Sigmoid colon (tissue), 7 donors: Measurements from ENCODE around the gene DND1. TPM values are rescaled to one million over a fixed set of nuclear protein-coding genes. Genes with fewer than 3 reads are reported as not detected.
"Not testable (repeated sequence)": the region's sequence is repeated elsewhere in the genome, so short reads cannot be mapped to it uniquely, and the experiment has no call there.

Experiments used
- DNase-seq: peaks from one replicate; pipeline ENCODE4 v3.0.0-alpha.2; 2019
- H3K27ac ChIP-seq, 4 donors: fragments of 200-600 bp; sonication (generic); one replicate each; pipeline ENCODE4 v1.5.1; 2016 to 2019; ENCODE audit warnings: mild to moderate bottlenecking in 1 of 4
- H3K27me3 ChIP-seq, 3 donors: fragments of 200-600 bp; sonication (generic); one replicate each; pipeline ENCODE4 v1.5.1; 2019; ENCODE audit warnings: mild to moderate bottlenecking in 1 of 3
- H3K36me3 ChIP-seq, 4 donors: fragments of 200-600 bp; sonication (generic); one replicate each; pipeline ENCODE4 v1.5.1; 2016 to 2019
- H3K4me1 ChIP-seq, 4 donors: fragments of 200-600 bp; sonication (generic); one replicate each; pipeline ENCODE4 v1.5.1; 2017 to 2019
- H3K4me3 ChIP-seq, 4 donors: fragments of 200-600 bp; sonication (generic); one replicate each; pipeline ENCODE4 v1.5.1; 2017 to 2019; ENCODE audit warnings: mild to moderate bottlenecking in 2 of 4, moderate library complexity in 1 of 4
- H3K9me3 ChIP-seq, 4 donors: fragments of 200-600 bp in 3 of 4; sonication (generic) in 3 of 4; one replicate each; pipeline versions ENCODE4 v1.5.1 to v1.6.1; 2013 to 2019
- EP300 ChIP-seq, 4 donors: sonication (generic); formaldehyde crosslinking; IDR thresholded peaks; one replicate each; pipeline ENCODE4 v1.6.1; 2017; ENCODE audit warnings: antibody characterized with exemption in 4 of 4
- POLR2A ChIP-seq, 2 donors: fragments of 450-650 bp; IDR thresholded peaks; one replicate each; pipeline ENCODE4 v1.6.1; 2016; ENCODE audit warnings: antibody characterized with exemption in 2 of 2, mild to moderate bottlenecking in 2 of 2, moderate library complexity in 2 of 2
- POLR2AphosphoS5 ChIP-seq, 4 donors: sonication (generic); formaldehyde crosslinking; IDR thresholded peaks; one replicate each; pipeline ENCODE4 v1.6.1; 2017; ENCODE audit warnings: antibody characterized with exemption in 4 of 4
- WGBS, 2 donors: extraction: QIAGEN DNeasy Blood & Tissue Kit; methylation state at CpG; one replicate each; pipeline ENCODE4 v1.1.7; 2013; 5-methylcytosine and 5-hydroxymethylcytosine counted together
- intact Hi-C: fragments of 100-400 bp; cut with DNase I; formaldehyde crosslinking; loops from one replicate; pipeline ENCODE4 v1.15.1; 2023
- polyA plus RNA-seq, 3 donors: library from polyadenylated mRNA; stranded (reverse); fragments of 200-250 nt; gene quantifications; one replicate each; pipeline ENCODE4 v1.2.3, GENCODE V29; 2013
- total RNA-seq, 4 donors: library from RNA; depleted of rRNA; stranded (reverse); fragments of >200 nt; gene quantifications; one replicate each; pipeline ENCODE4 v1.1.0, GENCODE V29; 2016
- TF ChIP-seq, protein P1 (sequence below), 4 experiments: fragments of 450-650 bp in 3 of 4; fragments of 200-600 bp in 1 of 4; IDR thresholded peaks; one replicate each; pipeline ENCODE4 v1.5.1; 2016 to 2019; ENCODE audit warnings: antibody characterized with exemption in 4 of 4, mild to moderate bottlenecking in 3 of 4, moderate library complexity in 2 of 4
- donor health status: healthy with polysubstance abuse.
- donor health status: Bipolar disorder and iron deficiency.
- donor health status: healthy.

The DND1 gene
- total and polyA plus RNA-seq, 7 donors: 0.36 to 2.4 (median 0.69) TPM; not detected in 2

DNA sequence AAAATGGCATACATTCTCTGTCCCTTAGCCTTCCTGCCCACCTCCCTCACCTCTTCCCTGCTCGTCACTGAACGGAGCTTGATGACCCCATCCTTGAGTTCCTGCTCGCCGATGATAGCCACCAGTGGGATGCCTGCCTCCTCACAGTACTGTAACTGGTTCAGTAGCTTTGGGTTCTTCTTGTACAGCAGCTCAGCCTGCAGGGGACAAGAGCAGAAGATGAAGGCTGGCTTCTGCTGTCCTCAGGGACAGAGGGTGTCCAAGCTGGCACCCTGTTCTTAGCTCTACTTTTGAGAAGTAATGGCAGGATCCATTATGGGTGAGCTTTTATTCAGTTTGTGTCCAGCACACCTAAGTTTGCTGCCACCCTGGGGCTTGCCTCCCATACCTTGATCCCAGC is 1.3 kb upstream of the DND1 start:
- H3K4me3 ChIP-seq: no peak overlapping the region
- 95 to 96% methylated on average over 4 of the region's 4 CpGs for WGBS, 2 donors
- H3K27ac ChIP-seq: no peak overlapping the region
- H3K9me3 ChIP-seq: no peaks in the 10 kb centered on the region
- peaks cover 22 to 81% (median 36%) of the 10 kb centered on the region in 4 donors for H3K36me3 ChIP-seq
- H3K4me1 ChIP-seq: peaks cover 0 to 7% (median 2%) of the 10 kb centered on the region in 4 donors
- TF ChIP-seq EP300 (IDR thresholded peaks at IDR 0.05): no peak
- no peaks in the 10 kb centered on the region for H3K27me3 ChIP-seq
- intact Hi-C loops: no loop called here
- no peak for DNase-seq

DNA sequence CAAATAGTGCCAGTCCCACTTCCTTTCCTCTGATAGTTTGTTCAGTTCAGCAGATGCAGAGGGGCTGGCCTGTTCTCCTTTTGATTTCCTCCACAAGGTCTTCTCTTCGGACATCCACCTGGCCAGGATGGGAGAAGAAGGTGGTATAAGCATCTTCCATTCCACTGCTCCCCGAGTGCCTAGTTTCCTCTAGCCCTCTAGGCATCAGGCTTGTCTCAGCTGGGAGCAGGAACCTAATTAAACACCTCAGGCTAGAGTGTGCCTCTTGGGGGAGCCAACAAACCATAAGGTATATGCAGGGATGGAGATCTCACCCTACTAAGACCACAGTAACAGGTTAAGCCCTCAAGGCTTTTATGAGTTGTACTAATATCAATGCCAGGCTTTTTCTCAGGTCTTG is 835 bp upstream of the DND1 start:
- no peaks in the 10 kb centered on the region for H3K9me3 ChIP-seq
- WGBS, 2 donors: 85 to 91% methylated on average over 2 of the region's 2 CpGs
- no peak overlapping the region for H3K27ac ChIP-seq
- no peak overlapping the region for H3K4me3 ChIP-seq
- peaks cover 0 to 7% (median 2%) of the 10 kb centered on the region in 4 donors for H3K4me1 ChIP-seq
- peaks cover 26 to 81% (median 41%) of the 10 kb centered on the region in 4 donors for H3K36me3 ChIP-seq
- TF ChIP-seq EP300 (IDR thresholded peaks at IDR 0.05) (no peak), POLR2A (IDR thresholded peaks at IDR 0.05) (no peak), POLR2AphosphoS5 (IDR thresholded peaks at IDR 0.05) (no peak)
- TF ChIP-seq, protein P1, sequence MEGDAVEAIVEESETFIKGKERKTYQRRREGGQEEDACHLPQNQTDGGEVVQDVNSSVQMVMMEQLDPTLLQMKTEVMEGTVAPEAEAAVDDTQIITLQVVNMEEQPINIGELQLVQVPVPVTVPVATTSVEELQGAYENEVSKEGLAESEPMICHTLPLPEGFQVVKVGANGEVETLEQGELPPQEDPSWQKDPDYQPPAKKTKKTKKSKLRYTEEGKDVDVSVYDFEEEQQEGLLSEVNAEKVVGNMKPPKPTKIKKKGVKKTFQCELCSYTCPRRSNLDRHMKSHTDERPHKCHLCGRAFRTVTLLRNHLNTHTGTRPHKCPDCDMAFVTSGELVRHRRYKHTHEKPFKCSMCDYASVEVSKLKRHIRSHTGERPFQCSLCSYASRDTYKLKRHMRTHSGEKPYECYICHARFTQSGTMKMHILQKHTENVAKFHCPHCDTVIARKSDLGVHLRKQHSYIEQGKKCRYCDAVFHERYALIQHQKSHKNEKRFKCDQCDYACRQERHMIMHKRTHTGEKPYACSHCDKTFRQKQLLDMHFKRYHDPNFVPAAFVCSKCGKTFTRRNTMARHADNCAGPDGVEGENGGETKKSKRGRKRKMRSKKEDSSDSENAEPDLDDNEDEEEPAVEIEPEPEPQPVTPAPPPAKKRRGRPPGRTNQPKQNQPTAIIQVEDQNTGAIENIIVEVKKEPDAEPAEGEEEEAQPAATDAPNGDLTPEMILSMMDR (IDR thresholded peaks at IDR 0.05): no peak
- intact Hi-C loops: no loop called here
- no peak for DNase-seq
- no peaks in the 10 kb centered on the region for H3K27me3 ChIP-seq

DNA sequence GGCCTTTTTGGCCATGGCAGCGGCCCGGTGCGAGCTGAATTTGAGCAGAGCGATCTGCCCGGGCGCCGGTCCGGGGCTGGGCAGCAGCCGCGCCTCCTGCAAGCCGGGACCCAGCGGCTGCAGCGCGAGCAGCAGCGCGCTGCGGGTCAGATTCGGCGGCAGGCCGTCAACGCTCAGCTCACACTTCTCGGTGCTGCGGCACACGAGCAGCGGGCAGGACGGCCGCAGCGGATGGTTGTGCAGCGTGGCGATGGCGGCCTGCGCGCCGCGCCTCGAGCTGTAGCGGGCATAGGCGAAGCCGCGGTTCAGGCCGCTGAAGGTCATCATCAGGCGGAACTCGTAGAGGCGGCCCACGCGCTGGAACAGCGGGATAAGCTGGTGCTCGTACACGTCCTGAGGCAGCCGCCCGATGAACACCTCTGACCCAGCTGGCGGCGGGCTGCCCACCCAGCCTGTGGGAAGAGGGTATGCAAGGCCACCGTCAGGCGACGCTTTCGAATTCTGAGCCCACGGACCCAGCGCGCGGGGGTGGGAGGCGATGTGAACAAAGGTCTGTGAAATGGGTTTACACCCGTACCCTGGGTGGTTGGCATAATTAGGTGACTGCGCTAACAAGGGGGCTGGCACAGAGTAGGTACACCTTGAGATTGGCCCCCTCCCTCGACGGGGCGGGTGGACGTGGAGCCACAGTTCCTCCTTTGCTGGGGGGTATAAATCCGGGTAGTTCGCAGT is 755 bp downstream of the DND1 start:
- no peaks in the 10 kb centered on the region for H3K9me3 ChIP-seq
- peak overlapping the region in 3 of 4 donors; percentile 19 to 22 (median 20) for H3K4me3 ChIP-seq
- 71 to 75% methylated on average over 70 of the region's 70 CpGs for WGBS, 2 donors
- no peaks in the 10 kb centered on the region for H3K27me3 ChIP-seq
- peaks cover 32 to 78% (median 51%) of the 10 kb centered on the region in 4 donors for H3K36me3 ChIP-seq
- DNase-seq: no peak
- no peak overlapping the region for H3K27ac ChIP-seq
- intact Hi-C loops: no loop called here
- TF ChIP-seq POLR2A (IDR thresholded peaks at IDR 0.05): no peak
- TF ChIP-seq, protein P1 (IDR thresholded peaks at IDR 0.05): no peak
- no peak for TF ChIP-seq POLR2AphosphoS5 (IDR thresholded peaks at IDR 0.05)
- no peak for TF ChIP-seq EP300 (IDR thresholded peaks at IDR 0.05)
- peaks cover 0 to 7% (median 2%) of the 10 kb centered on the region in 4 donors for H3K4me1 ChIP-seq

DNA sequence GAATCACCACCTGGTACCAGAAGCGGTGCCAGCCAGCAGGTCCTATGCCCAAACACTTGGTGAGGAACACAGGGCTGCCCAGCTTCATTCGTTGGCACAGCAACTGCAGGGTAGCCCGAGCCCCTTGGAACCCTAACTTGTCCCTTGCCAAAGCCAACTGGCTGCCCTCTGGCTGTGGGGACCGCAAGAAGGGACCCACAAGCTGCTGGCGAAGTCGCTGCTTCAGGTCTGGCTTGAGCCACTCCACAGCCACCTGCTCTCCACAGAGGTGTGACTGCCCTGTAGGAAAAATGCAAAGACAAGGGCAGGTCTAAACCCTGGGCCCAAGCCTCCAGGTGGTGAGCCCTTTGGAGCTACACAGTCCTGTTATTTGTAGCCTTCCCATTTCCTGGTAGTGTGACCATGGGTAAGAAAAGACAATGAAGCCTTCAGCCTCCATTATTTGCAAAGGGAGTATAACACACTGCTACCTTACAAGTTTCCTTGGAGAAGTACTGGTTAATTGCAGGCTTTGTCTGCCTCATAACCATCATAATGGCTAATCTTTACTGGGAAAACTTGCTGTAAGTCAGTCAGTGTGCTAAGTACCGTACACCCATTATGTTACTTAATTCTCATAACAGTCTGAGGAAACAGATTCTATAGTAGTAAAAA is 1.8 kb downstream of the DND1 start:
- WGBS, 2 donors: 71 to 80% methylated on average over 6 of the region's 7 CpGs
- Histone ChIP-seq H3K27me3 (no peaks in the 10 kb centered on the region), H3K4me1 (peaks cover 0 to 9% (median 3%) of the 10 kb centered on the region in 4 donors), H3K9me3 (no peaks in the 10 kb centered on the region), H3K36me3 (peaks cover 24 to 68% (median 44%) of the 10 kb centered on the region in 4 donors), H3K4me3 (no peak overlapping the region), H3K27ac (no peak overlapping the region)
- TF ChIP-seq POLR2AphosphoS5 (IDR thresholded peaks at IDR 0.05): no peak
- TF ChIP-seq, protein P1 (IDR thresholded peaks at IDR 0.05): no peak
- no peak for TF ChIP-seq EP300 (IDR thresholded peaks at IDR 0.05)
- no peak for TF ChIP-seq POLR2A (IDR thresholded peaks at IDR 0.05)
- intact Hi-C loops: no loop called here
- DNase-seq: no peak

DNA sequence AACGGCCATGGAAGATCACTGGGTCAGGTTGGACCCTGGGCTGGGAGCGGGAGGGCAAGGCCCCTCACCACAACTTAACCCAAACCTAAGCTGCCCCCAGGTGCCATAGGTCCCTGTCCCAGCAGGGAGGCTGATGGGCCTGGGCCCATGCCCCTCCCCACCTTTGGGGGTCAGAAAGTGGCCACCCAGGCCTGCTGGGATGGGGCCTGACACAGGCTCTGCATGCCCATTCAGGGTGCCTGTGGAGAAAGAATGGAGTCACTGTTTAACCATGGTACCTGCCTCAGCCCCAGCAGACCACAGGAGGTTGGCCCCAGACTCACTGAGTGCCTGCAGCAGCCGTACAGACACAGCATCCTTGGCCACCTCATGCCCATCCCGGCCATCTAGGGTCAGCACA is 2.3 kb downstream of the DND1 start:
- intact Hi-C loops, H3K9me3 ChIP-seq, H3K27ac ChIP-seq, DNase-seq, H3K27me3 ChIP-seq, H3K4me3 ChIP-seq: not testable (repeated sequence)
- Histone ChIP-seq H3K4me1 (peaks cover 0 to 15% (median 9%) of the 10 kb centered on the region in 4 donors), H3K36me3 (peaks cover 24 to 62% (median 38%) of the 10 kb centered on the region in 4 donors)
- WGBS, 2 donors: 86 to 99% methylated on average over 4 of the region's 4 CpGs
